Stimulated activated CD8-positive, alpha-beta memory T cell treated with anti-CD3 and anti-CD28 coated beads, Interleukin-15, amount 100 ng/mL, for 1 hour (primary cell): Measurements from ENCODE around the gene POFUT1.
"Not testable (repeated sequence)": the region's sequence is repeated elsewhere in the genome, so short reads cannot be mapped to it uniquely, and the experiment has no call there.

Experiments
- DNase-seq: peaks from one replicate; pipeline ENCODE4 v3.0.0-alpha.2; 2020; ENCODE audit warnings: low read depth

The POFUT1 gene

GRCh38 chr20:32189691-32190615 is 17.7 kb upstream of the POFUT1 start:
- no peak for DNase-seq

- no peak for DNase-seq
Measured at GRCh38 chr20:32190616-32191415, 16.9 kb upstream of the POFUT1 start.

GRCh38 chr20:32191422-32191821 is 16.3 kb upstream of the POFUT1 start:
- DNase-seq = no peak

- DNase-seq = no peak
Measured at GRCh38 chr20:32191873-32192272, 15.8 kb upstream of the POFUT1 start.

GRCh38 chr20:32192698-32193097 is 15.0 kb upstream of the POFUT1 start:
- no peak for DNase-seq

DNA sequence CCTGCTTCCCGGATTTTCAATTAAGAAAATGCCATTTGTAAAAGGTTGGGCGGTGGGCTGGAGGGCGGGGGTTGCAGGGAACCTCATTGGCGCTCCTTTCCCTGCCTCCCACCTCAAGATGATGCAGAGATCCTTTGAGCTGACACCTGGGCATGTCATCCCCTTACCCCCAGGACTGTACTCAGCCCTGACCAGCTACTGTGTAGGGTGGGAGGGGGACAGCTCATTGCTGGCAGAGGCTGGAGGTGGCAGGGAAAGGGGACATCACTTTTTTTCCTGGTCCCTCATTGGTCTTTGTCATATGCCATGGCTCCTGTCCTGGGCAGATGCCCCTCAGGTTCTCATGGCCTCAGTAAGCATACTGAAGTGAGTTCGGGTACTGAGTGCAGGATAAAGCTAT is 14.3 kb upstream of the POFUT1 start:
- not testable (repeated sequence) for DNase-seq

DNA sequence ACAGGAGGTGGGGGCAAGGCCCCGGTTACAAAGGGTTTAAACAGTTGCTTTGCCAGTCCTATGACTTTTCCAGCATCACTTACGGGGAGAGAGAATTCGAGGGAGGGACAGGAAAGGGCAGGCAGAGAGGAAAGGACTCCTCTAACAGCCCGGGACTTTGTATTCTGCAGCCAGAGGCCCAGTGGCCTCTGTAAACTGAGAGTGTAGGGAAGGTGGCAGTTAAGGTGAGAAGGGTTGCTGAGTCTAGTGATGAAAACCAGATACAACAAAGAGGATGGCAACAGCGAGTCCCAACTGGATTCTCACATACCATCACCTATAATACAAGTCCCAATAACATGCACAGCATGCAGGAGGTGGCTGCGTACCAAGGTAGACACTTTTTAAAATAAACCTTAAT is 13.7 kb upstream of the POFUT1 start:
- DNase-seq = no peak

- DNase-seq = no peak
Measured at GRCh38 chr20:32195581-32195980, 12.1 kb upstream of the POFUT1 start.

DNA sequence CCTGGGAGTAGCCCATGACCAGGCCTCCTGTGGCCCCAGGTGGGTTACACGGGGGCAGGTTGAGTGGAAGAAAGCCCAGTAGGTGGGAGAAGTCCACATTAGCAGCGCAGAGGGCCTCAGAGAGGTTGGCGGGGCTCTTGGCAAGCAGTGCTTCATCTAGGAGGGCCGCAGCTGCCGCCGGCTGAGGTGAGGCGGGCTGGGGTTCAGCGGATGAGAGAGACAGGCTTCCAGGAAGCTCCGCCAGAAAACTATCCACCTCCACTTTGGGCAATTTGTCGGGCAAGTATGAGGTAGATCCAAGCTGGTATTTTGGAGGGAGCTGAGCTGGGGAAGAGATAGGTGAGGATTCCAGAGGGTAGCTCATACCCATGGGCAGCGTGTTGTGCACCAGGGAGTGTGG is 11.1 kb upstream of the POFUT1 start:
- DNase-seq = not testable (repeated sequence)

- not testable (repeated sequence) for DNase-seq
Measured at GRCh38 chr20:32197136-32197535, 10.5 kb upstream of the POFUT1 start.

DNA sequence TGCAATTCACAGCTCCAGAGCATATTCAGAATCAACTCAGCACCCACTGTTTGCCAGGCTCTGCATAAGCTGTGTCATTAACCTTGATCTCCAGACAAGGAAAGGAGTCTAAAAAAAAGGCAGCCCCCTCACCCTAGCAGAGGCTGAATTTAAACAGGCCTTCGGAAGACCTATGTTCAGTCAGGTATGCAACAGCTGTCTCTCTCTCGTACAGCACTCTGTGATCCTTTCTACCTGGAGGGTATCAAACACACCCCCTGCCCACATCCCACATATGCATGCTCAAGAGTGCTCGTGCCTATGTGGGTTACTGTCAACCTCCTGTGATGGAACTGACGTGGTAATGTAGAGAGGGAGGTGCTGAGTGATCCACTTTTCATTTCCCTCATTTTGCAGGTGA is 8.7 kb upstream of the POFUT1 start:
- DNase-seq = no peak

DNA sequence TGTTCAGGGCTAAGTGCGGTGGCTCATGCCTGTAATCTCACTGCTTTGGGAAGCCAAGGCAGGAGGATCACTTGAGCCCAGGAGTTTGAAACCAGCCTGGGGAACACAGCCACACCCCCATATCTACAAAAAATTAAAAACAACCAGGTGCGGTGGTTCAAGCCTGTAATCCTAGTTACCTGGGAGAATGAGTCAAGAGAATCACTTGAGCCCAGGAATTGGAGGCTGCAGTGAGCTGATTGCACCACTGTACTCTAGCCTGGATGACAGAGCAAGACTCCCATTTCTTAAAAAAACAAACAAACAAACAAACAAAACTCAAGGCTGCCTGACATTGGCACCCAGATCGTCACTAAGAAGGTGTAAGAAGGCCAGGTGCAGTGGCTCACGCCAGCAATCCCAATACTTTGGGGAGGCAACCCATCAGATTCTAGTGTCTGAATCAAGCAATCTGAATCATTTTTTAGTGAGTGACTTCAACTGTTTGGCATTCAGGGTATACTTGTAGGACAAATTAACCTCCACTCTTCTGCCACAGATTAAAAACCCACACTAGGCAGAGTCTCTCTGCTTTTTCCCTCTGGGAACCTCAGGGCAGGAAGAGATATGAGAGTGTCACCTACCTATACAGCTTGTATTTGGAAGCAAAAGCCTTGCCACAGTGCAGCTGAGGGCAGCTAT is 6.2 kb upstream of the POFUT1 start:
- DNase-seq = no peak

DNA sequence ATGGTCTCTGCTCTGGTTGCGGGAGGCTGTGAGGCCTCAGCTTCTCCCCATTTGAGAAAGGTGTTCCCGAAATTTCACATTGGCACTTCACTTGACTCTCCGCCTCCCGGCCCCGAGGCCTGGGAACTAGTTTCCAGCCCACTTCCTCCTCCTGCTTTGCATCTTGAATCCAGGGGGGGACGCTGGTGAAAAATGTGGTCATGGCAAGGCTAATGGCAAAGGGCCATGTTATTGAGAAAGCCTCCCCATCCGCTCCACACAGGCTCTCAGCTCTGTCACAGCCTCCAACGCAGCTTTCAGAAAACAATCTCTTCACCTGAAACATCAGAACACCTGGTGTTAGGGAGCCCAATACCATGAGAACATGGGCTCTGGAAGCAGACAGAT is 5.7 kb upstream of the POFUT1 start:
- DNase-seq = no peak

DNA sequence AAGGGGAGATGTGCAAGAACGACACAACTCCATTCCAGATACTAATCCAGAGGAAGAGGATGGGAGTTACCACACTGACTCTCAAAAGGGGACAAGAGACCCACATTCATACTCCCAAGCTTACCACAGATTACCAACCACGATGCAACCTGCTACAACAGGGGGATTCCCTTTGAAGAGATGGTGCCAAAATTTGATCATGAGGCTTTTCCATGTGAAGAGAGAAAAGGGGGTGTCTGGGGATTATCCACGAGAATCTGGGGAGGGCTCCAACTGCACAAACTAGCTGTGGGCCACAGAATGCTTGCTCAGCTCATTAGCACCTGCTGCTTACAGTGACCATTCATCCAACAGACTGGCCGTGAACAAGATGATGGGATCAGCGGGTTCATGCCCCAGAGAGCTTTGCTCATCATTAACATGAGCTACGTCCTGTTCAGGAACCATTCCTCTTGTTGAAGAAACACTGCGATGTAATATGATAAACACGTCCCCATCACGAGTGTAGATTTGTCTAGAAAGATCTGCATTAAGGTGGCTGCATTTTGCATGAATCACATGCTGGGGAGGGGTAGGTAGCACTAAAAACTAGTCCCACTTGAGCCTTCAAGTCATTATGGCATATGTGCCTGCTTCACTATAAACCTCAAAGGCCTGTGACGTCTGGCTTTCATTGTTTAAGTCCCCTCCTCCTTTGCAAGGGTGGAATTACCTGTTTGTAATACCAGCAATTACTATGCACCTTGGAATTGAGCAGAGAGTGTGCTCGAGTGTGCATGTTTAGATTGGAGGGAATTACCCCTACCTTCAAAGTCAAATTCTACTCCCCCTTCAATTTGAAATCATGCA is 4.1 kb upstream of the POFUT1 start:
- no peak for DNase-seq

DNA sequence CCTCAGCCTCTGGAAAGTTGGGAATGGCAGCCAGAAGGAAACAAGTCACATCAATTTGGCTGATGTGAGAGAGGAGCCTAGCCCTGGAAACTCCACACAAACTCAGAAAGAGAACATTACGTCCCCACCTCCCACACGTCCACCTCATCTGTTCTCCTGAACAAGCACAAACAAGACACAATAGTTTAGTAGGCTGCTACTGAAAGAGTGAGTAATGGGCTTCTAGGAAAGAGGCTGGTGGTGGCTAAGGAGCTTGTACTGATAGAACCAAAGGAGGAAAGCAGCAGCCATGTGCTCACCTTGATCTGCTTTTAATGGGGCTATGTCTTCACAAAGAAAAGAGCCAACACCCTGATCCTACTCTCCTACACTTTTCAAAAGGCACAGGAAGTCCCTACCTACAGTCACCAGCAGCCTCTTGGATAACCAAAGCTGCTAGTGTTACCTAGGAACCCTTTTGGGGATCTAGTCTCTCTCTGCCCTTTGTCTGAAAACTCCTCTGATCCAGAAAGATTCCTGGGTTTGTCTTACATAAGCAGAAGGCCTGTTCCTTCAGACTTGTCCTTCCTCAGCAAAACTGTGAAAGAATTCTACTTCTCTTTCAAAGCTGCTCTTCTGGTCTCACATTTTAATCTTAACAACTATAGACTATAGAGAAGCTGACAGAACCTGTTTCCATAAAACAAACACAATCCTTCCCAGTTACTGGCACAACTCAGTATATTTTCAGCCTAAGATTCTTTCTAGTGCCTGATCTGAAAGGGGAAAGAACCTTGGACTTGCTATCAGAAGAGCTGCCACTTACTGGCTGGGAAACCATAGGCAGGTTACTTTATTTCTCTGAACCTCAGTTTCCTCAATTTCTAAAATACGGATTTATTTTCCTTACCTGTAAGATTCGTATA is 3.2 kb upstream of the POFUT1 start:
- no peak for DNase-seq

DNA sequence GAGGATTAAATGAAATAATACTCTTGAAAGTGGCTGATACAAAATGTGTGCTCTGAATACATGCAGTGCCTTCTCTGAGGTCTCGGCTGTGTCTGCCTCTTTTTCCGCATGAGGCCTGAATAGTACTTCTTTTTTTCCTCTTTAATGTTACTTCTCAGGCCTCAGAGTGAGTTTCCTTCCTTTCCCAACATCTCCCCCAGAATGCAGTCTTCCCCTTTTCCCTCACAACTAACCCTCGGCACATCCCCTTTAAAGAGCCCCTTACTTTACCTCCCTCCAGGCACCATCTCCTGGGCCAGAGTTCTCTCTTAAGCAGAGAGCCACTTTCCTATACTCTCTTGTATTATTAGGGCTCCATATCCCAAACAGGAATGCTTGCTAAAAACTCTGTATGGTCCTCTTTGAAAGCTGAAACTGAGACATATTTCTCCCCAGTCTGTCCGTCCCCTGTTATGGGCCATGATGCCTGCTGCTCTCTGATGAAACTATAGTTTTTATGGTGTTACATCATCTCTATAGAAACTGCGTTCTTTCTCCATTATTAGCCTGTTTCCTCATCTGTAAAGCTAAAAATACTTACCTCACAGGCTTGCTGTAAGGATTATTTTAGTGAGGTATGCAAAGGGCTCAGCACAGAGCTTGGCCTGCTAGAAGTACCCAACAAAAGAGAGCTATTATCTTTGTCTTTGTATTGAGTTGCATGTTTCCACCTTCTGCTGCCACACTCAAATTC is 2.4 kb upstream of the POFUT1 start:
- DNase-seq = no peak

GRCh38 chr20:32205843-32206759 is 1.6 kb upstream of the POFUT1 start:
- DNase-seq = no peak

DNA sequence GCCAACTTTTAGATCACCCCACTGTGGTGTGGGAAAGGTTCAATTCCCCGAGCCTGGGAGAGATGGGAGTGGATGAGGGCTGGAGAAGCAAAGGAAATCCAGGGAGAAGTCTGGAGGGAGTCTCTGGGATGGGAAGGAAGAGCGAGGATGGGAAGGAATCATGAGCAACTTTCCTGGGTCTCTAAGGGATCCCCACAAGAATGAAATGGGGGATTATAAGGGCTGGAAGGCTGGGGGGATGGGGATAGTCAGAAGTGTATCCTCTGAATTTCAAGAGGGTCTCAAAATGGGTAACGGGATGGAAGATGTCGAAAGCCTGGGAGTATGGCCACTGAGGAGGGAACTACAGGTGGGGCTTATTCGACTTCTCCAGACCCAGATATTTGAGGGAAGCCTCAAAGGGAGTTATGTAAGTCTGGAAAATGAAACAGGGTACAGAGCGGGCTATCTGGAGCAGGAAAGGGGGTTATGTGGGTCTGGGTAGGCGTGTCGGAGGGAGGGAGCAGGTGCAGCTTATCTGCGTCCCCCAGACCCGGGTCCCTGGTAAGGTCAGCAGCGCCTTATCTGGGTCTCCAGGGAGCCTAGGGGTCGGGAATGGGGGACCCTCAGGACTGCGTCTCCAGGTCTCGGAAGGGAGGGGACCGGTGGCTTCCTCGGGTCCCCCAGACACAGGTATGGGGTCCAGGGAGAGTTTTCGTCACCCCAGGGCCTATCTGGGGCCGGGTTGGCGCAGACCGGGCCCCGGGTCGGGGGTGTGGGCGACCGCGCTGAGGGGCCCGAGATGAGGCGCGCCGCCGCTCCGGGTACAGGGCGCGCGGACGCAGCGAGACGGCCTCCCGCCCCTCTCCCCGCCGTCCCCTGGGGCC is 687 bp upstream of the POFUT1 start:
- no peak for DNase-seq
